Measurements from ENCODE around the gene TMEM184B.

Gene TMEM184B

GRCh38 chr22:38196791-38197419 is 75.9 kb downstream of the TMEM184B start:
- H3K36me3 ChIP-seq (ENCODE audit: insufficient read depth, insufficient read length, low read length), result no peaks in the 10 kb centered on the region
- no peaks in the 10 kb centered on the region for H3K27me3 ChIP-seq (ENCODE audit: insufficient read depth, insufficient read length)
- no peak overlapping the region for H3K4me3 ChIP-seq (ENCODE audit: insufficient read length, low read depth)
- peaks cover 2% of the 10 kb centered on the region for H3K4me1 ChIP-seq (ENCODE audit: insufficient read depth, insufficient read length)
- TF ChIP-seq YY1 (IDR thresholded peaks at IDR 0.05; ENCODE audit: insufficient read depth, insufficient read length), result no peak
- TF ChIP-seq SUZ12 (IDR thresholded peaks at IDR 0.05; ENCODE audit: extremely low read depth, insufficient read depth, insufficient read length), result no peak
- no peak for TF ChIP-seq ZNF274 (IDR thresholded peaks at IDR 0.05; ENCODE audit: low read depth, low read length)
- H3K9me3 ChIP-seq (ENCODE audit: insufficient read depth, low read length), result peaks cover 5% of the 10 kb centered on the region; the same call in 1 of the 2 replicates
- no peak overlapping the region for H3K9ac ChIP-seq (ENCODE audit: insufficient read length, low read depth)
- no peak for DNase-seq (ENCODE audit: low read depth, low spot score)

GRCh38 chr22:38193580-38193979 is 79.2 kb downstream of the TMEM184B start:
- Histone ChIP-seq H3K9me3 (ENCODE audit: insufficient read depth, low read length) (peaks cover 7% of the 10 kb centered on the region; the same call in 1 of the 2 replicates), H3K4me3 (ENCODE audit: insufficient read length, low read depth) (no peak overlapping the region), H3K27me3 (ENCODE audit: insufficient read depth, insufficient read length) (no peaks in the 10 kb centered on the region), H3K4me1 (ENCODE audit: insufficient read depth, insufficient read length) (peaks cover under 1% of the 10 kb centered on the region), H3K36me3 (ENCODE audit: insufficient read depth, insufficient read length, low read length) (no peaks in the 10 kb centered on the region), H3K9ac (ENCODE audit: insufficient read length, low read depth) (no peak overlapping the region)
- DNase-seq (ENCODE audit: low read depth, low spot score), result no peak
- TF ChIP-seq ZNF274 (IDR thresholded peaks at IDR 0.05; ENCODE audit: low read depth, low read length), result no peak
- no peak for TF ChIP-seq YY1 (IDR thresholded peaks at IDR 0.05; ENCODE audit: insufficient read depth, insufficient read length)
- TF ChIP-seq SUZ12 (IDR thresholded peaks at IDR 0.05; ENCODE audit: extremely low read depth, insufficient read depth, insufficient read length), result no peak

- Histone ChIP-seq H3K27me3 (ENCODE audit: insufficient read depth, insufficient read length) (no peaks in the 10 kb centered on the region), H3K36me3 (ENCODE audit: insufficient read depth, insufficient read length, low read length) (no peaks in the 10 kb centered on the region), H3K4me1 (ENCODE audit: insufficient read depth, insufficient read length) (peaks cover 2% of the 10 kb centered on the region), H3K9ac (ENCODE audit: insufficient read length, low read depth) (no peak overlapping the region), H3K4me3 (ENCODE audit: insufficient read length, low read depth) (no peak overlapping the region), H3K9me3 (ENCODE audit: insufficient read depth, low read length) (peaks cover 7% of the 10 kb centered on the region; the same call in 1 of the 2 replicates)
- DNase-seq (ENCODE audit: low read depth, low spot score), result no peak
- no peak for TF ChIP-seq YY1 (IDR thresholded peaks at IDR 0.05; ENCODE audit: insufficient read depth, insufficient read length)
- TF ChIP-seq ZNF274 (IDR thresholded peaks at IDR 0.05; ENCODE audit: low read depth, low read length), result no peak
- TF ChIP-seq SUZ12 (IDR thresholded peaks at IDR 0.05; ENCODE audit: extremely low read depth, insufficient read depth, insufficient read length), result no peak
These were observed 80.3 kb downstream of the TMEM184B start for GRCh38 chr22:38192475-38192863.

- TF ChIP-seq YY1 (IDR thresholded peaks at IDR 0.05; ENCODE audit: insufficient read depth, insufficient read length) (no peak), ZNF274 (IDR thresholded peaks at IDR 0.05; ENCODE audit: low read depth, low read length) (no peak), SUZ12 (IDR thresholded peaks at IDR 0.05; ENCODE audit: extremely low read depth, insufficient read depth, insufficient read length) (no peak)
- Histone ChIP-seq H3K4me1 (ENCODE audit: insufficient read depth, insufficient read length) (peaks cover 2% of the 10 kb centered on the region), H3K4me3 (ENCODE audit: insufficient read length, low read depth) (no peak overlapping the region), H3K27me3 (ENCODE audit: insufficient read depth, insufficient read length) (no peaks in the 10 kb centered on the region), H3K9ac (ENCODE audit: insufficient read length, low read depth) (no peak overlapping the region), H3K36me3 (ENCODE audit: insufficient read depth, insufficient read length, low read length) (no peaks in the 10 kb centered on the region), H3K9me3 (ENCODE audit: insufficient read depth, low read length) (peaks cover 7% of the 10 kb centered on the region; the same call in 1 of the 2 replicates)
- DNase-seq (ENCODE audit: low read depth, low spot score), result no peak
These were observed 80.9 kb downstream of the TMEM184B start for GRCh38 chr22:38191731-38192474.

- no peak overlapping the region for H3K4me3 ChIP-seq (ENCODE audit: insufficient read length, low read depth)
- H3K36me3 ChIP-seq (ENCODE audit: insufficient read depth, insufficient read length, low read length), result no peaks in the 10 kb centered on the region
- DNase-seq (ENCODE audit: low read depth, low spot score), result no peak
- H3K9me3 ChIP-seq (ENCODE audit: insufficient read depth, low read length), result peaks cover 7% of the 10 kb centered on the region; the same call in 1 of the 2 replicates
- no peaks in the 10 kb centered on the region for H3K27me3 ChIP-seq (ENCODE audit: insufficient read depth, insufficient read length)
- no peak overlapping the region for H3K9ac ChIP-seq (ENCODE audit: insufficient read length, low read depth)
- peaks cover 2% of the 10 kb centered on the region for H3K4me1 ChIP-seq (ENCODE audit: insufficient read depth, insufficient read length)
- TF ChIP-seq SUZ12 (IDR thresholded peaks at IDR 0.05; ENCODE audit: extremely low read depth, insufficient read depth, insufficient read length) (no peak), YY1 (IDR thresholded peaks at IDR 0.05; ENCODE audit: insufficient read depth, insufficient read length) (no peak), ZNF274 (IDR thresholded peaks at IDR 0.05; ENCODE audit: low read depth, low read length) (no peak)
These were observed 81.8 kb downstream of the TMEM184B start for GRCh38 chr22:38191055-38191454.

GRCh38 chr22:38190581-38190980 is 82.2 kb downstream of the TMEM184B start:
- TF ChIP-seq ZNF274 (IDR thresholded peaks at IDR 0.05; ENCODE audit: low read depth, low read length), result no peak
- TF ChIP-seq SUZ12 (IDR thresholded peaks at IDR 0.05; ENCODE audit: extremely low read depth, insufficient read depth, insufficient read length), result no peak
- TF ChIP-seq YY1 (IDR thresholded peaks at IDR 0.05; ENCODE audit: insufficient read depth, insufficient read length), result no peak
- no peaks in the 10 kb centered on the region for H3K27me3 ChIP-seq (ENCODE audit: insufficient read depth, insufficient read length)
- peaks cover 7% of the 10 kb centered on the region; the same call in 1 of the 2 replicates for H3K9me3 ChIP-seq (ENCODE audit: insufficient read depth, low read length)
- no peak overlapping the region for H3K9ac ChIP-seq (ENCODE audit: insufficient read length, low read depth)
- no peak overlapping the region for H3K4me3 ChIP-seq (ENCODE audit: insufficient read length, low read depth)
- DNase-seq (ENCODE audit: low read depth, low spot score), result no peak
- H3K4me1 ChIP-seq (ENCODE audit: insufficient read depth, insufficient read length), result peaks cover 2% of the 10 kb centered on the region
- no peaks in the 10 kb centered on the region for H3K36me3 ChIP-seq (ENCODE audit: insufficient read depth, insufficient read length, low read length)

- DNase-seq (ENCODE audit: low read depth, low spot score), result no peak
These were observed 83.7 kb downstream of the TMEM184B start for GRCh38 chr22:38189104-38189503.

More at GRCh38 chr22:38189104-38189503, 83.7 kb downstream of the TMEM184B start:
- H3K4me1 ChIP-seq (ENCODE audit: insufficient read depth, insufficient read length), result peaks cover 4% of the 10 kb centered on the region
- peaks cover 7% of the 10 kb centered on the region; the same call in 1 of the 2 replicates for H3K9me3 ChIP-seq (ENCODE audit: insufficient read depth, low read length)
- H3K4me3 ChIP-seq (ENCODE audit: insufficient read length, low read depth), result no peak overlapping the region
- no peak overlapping the region for H3K9ac ChIP-seq (ENCODE audit: insufficient read length, low read depth)
- TF ChIP-seq SUZ12 (IDR thresholded peaks at IDR 0.05; ENCODE audit: extremely low read depth, insufficient read depth, insufficient read length), result no peak
- TF ChIP-seq YY1 (IDR thresholded peaks at IDR 0.05; ENCODE audit: insufficient read depth, insufficient read length), result no peak
- TF ChIP-seq ZNF274 (IDR thresholded peaks at IDR 0.05; ENCODE audit: low read depth, low read length), result no peak
- H3K36me3 ChIP-seq (ENCODE audit: insufficient read depth, insufficient read length, low read length), result no peaks in the 10 kb centered on the region
- no peaks in the 10 kb centered on the region for H3K27me3 ChIP-seq (ENCODE audit: insufficient read depth, insufficient read length)

Data from NT2/D1 (cell line).